Adrenal gland (tissue), 12 donors: ENCODE data around the gene SYK. TPM values are rescaled to one million over a fixed set of nuclear protein-coding genes. Genes with fewer than 3 reads are reported as not detected.
"Not testable (repeated sequence)": the region's sequence is repeated elsewhere in the genome, so short reads cannot be mapped to it uniquely, and the experiment has no call there.

ENCODE experiments used
- DNase-seq, 7 donors: peaks; one replicate each; pipeline ENCODE4 v3.0.0-alpha.2; 2019 to 2020
- H3K27ac ChIP-seq, 5 donors: fragments of 200-600 bp; sonication (generic) in 4 of 5; 1 replicate in 3 of 5; 2 replicates in 2 of 5; pipeline versions ENCODE4 v1.5.1 to v1.8.0; 2016 to 2020; ENCODE audit warnings: mild to moderate bottlenecking in 1 of 5
- H3K27me3 ChIP-seq: fragments of 200-600 bp; 2 replicates; pipeline ENCODE4 v1.8.0; 2021
- H3K36me3 ChIP-seq, 2 donors: fragments of 200-600 bp; replicated peaks in 1 of 2; 1 replicate in 1 of 2; 2 replicates in 1 of 2; pipeline versions ENCODE4 v1.5.1 to v1.8.0; 2018 to 2022
- H3K4me1 ChIP-seq, 2 donors: fragments of 200-600 bp; replicated peaks in 1 of 2; 1 replicate in 1 of 2; 2 replicates in 1 of 2; pipeline versions ENCODE4 v1.5.1 to v1.8.0; 2018 to 2021
- H3K4me3 ChIP-seq, 4 donors: fragments of 200-600 bp; sonication (generic) in 3 of 4; one replicate each; pipeline ENCODE4 v1.5.1; 2016 to 2018
- H3K9me3 ChIP-seq, 3 donors: fragments of 200-600 bp; sonication (generic) in 1 of 3; replicated peaks in 1 of 3; 1 replicate in 2 of 3; 2 replicates in 1 of 3; pipeline versions ENCODE4 v1.5.1 to v1.8.0; 2016 to 2021
- CTCF ChIP-seq, 6 experiments: fragments of 450-650 bp in 4 of 6; fragments of 200-600 bp in 2 of 6; sonication (generic) in 1 of 6; IDR thresholded peaks; 1 replicate in 5 of 6; 2 replicates in 1 of 6; pipeline versions ENCODE4 v1.5.1 to v1.8.0; 2016 to 2021; ENCODE audit warnings: antibody characterized with exemption in 6 of 6, mild to moderate bottlenecking in 2 of 6, moderate library complexity in 1 of 6
- POLR2A ChIP-seq, 2 donors: fragments of 450-650 bp; IDR thresholded peaks; one replicate each; pipeline ENCODE4 v1.6.1; 2017; ENCODE audit warnings: antibody characterized with exemption in 2 of 2, mild to moderate bottlenecking in 2 of 2, moderate library complexity in 1 of 2
- WGBS, 4 donors: extraction: QIAGEN DNeasy Blood & Tissue Kit in 2 of 4; methylation state at CpG; one replicate each; pipeline versions ENCODE4 v1.1.5 to v1.1.7; 2013 to 2017; 5-methylcytosine and 5-hydroxymethylcytosine counted together
- intact Hi-C, 2 donors: fragments of 100-400 bp; cut with DNase I; formaldehyde crosslinking; loops; one replicate each; pipeline versions ENCODE4 v1.14.1 to v1.15.0; 2022 to 2023
- polyA plus RNA-seq, 3 donors: library from polyadenylated mRNA; stranded (reverse); fragments of 200-250 nt in 2 of 3; fragments of 350-450 nt in 1 of 3; fragmentation: Illumina TruSeq in 1 of 3; extraction: RNeasy Lipid Tissue Mini Kit (QIAGEN cat#74804) in 1 of 3; gene quantifications; one replicate each; pipeline ENCODE4 v1.2.3, GENCODE V29; 2013 to 2014
- total RNA-seq, 9 donors: library from RNA; depleted of rRNA in 4 of 9; stranded (reverse); fragments of >200 nt in 4 of 9; fragments of 120-200 nt in 1 of 9; fragmentation: NEBNext Ultra II Directional in 1 of 9; extraction: Animal tissue kit (Norgen Biotek cat#: 25700) in 1 of 9; gene quantifications; one replicate each; pipeline versions ENCODE4 v1.1.0 to v1.2.4, GENCODE V29; 2013 to 2023
- donor health status: healthy with polysubstance abuse.
- donor health status: Bipolar disorder and iron deficiency.
- donor health status: DM: yes; HTN: yes; CAD: no.
- donor health status: DM: no; HTN: no; CAD: no.
- donor health status: DM: no; HTN: no; CAD: no.
- donor health status: DM: yes; HTN: yes; CAD: no.

The SYK gene
- total and polyA plus RNA-seq, 12 donors, result 2.0 to 21.5 (median 14.1) TPM

DNA sequence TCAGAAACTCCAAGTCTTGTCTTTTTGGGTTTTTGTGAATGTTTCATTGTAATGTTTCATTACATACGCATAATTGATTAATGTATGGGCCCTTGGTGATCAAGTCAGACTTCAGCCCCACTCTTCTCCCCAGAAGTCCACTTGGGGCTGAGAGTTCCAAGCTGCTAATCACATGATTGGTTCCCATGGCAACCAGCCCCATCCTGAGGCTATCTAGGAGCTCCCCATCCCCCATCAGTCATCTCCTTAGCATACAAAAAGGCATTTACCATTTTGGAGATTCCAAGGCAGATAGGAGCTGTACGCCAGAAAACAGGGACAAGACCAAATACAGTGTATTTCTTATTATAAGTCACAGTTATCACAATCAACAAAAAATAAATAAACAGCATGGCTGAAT is 22.9 kb upstream of the SYK start:
- Histone ChIP-seq H3K36me3 (no peaks in the 10 kb centered on the region), H3K27me3 (no peaks in the 10 kb centered on the region), H3K4me1 (no peaks in the 10 kb centered on the region), H3K4me3 (no peak overlapping the region), H3K27ac (no peak overlapping the region), H3K9me3 (no peaks in the 10 kb centered on the region)
- no peak for TF ChIP-seq CTCF (IDR thresholded peaks at IDR 0.05)
- no peak for TF ChIP-seq POLR2A (IDR thresholded peaks at IDR 0.05)
- intact Hi-C loops, result no loop called here
- DNase-seq, result no peak
- 88 to 93% (median 88%) methylated on average over 2 of the region's 2 CpGs for WGBS, 4 donors

GRCh38 chr9:90783552-90783951 is 18.1 kb upstream of the SYK start:
- 25 to 35% (median 32%) methylated on average over 3 of the region's 3 CpGs for WGBS, 4 donors
- no peaks in the 10 kb centered on the region for H3K36me3 ChIP-seq
- H3K27me3 ChIP-seq, result no peaks in the 10 kb centered on the region
- H3K27ac ChIP-seq, result no peak overlapping the region
- TF ChIP-seq POLR2A (IDR thresholded peaks at IDR 0.05) (no peak), CTCF (IDR thresholded peaks at IDR 0.05) (no peak)
- H3K4me3 ChIP-seq, result no peak overlapping the region
- no peak for DNase-seq
- H3K9me3 ChIP-seq, result no peaks in the 10 kb centered on the region
- intact Hi-C loops, result no loop called here
- H3K4me1 ChIP-seq, result no peaks in the 10 kb centered on the region

DNA sequence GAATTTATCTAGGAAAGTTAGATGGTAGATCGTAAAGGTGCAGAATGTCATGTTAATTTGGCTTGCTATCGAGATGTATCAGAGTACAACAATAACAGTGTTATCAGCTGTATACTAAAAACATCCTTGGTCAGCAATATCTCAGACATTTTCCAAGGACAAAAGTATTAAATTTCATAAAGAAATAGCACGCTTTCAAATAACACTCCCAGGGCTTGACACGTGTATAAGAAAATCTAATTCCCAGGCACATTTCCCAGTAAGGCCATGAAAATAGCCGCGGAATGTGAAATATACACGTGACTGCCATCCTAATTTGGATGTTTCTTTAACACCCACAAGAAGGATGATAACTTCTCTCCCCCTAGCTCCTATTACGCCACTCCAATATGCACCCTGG is 17.7 kb upstream of the SYK start:
- intact Hi-C loops, result no loop called here
- H3K27ac ChIP-seq, result no peak overlapping the region
- H3K9me3 ChIP-seq, result no peaks in the 10 kb centered on the region
- DNase-seq, result no peak
- no peaks in the 10 kb centered on the region for H3K27me3 ChIP-seq
- no peaks in the 10 kb centered on the region for H3K36me3 ChIP-seq
- TF ChIP-seq CTCF (IDR thresholded peaks at IDR 0.05) (no peak), POLR2A (IDR thresholded peaks at IDR 0.05) (no peak)
- no peaks in the 10 kb centered on the region for H3K4me1 ChIP-seq
- no peak overlapping the region for H3K4me3 ChIP-seq
- WGBS, 4 donors, result 20 to 34% (median 29%) methylated on average over 8 of the region's 8 CpGs

- intact Hi-C loops, result no loop called here
- no peak for TF ChIP-seq POLR2A (IDR thresholded peaks at IDR 0.05)
- TF ChIP-seq CTCF (IDR thresholded peaks at IDR 0.05), result no peak
- Histone ChIP-seq H3K36me3 (no peaks in the 10 kb centered on the region), H3K27ac (no peak overlapping the region), H3K27me3 (no peaks in the 10 kb centered on the region), H3K4me3 (no peak overlapping the region), H3K9me3 (no peaks in the 10 kb centered on the region), H3K4me1 (no peaks in the 10 kb centered on the region)
- no peak for DNase-seq
- 53 to 63% (median 58%) methylated on average over 4 of the region's 4 CpGs for WGBS, 4 donors
Observed at GRCh38 chr9:90787771-90788460, 13.7 kb upstream of the SYK start.

GRCh38 chr9:90788527-90788926 is 13.1 kb upstream of the SYK start:
- H3K27me3 ChIP-seq, H3K4me1 ChIP-seq, H3K36me3 ChIP-seq, DNase-seq, H3K4me3 ChIP-seq, intact Hi-C loops, H3K27ac ChIP-seq, H3K9me3 ChIP-seq: not testable (repeated sequence)
- WGBS, 4 donors, result 43 to 70% (median 57%) methylated on average over 1 of the region's 1 CpG
